Measurements from ENCODE around the gene SERPINA7.

SERPINA7 gene

DNA sequence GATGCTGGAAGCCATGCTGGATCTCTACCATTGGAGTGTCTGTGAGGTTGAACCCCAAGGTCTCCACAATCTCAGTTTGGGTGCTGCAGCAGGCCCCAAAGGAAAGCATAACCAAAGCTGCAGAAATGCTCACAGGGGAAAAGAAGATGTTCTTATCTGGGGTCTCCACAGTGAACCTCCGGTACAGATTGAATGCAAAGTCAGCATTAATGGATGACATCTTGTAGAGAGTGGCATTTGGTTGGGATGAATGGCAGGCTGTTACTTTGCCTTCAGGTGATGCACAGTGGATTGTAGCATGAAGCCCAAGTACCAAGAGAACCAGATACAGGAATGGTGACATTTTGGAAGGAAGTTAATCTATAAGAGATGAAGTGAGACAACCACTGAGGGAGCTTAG, 1.8 kb downstream of the SERPINA7 start:
- no peak overlapping the region for H3K4me3 ChIP-seq (ENCODE audit: low read depth, low read length)
- TF ChIP-seq, protein P1, sequence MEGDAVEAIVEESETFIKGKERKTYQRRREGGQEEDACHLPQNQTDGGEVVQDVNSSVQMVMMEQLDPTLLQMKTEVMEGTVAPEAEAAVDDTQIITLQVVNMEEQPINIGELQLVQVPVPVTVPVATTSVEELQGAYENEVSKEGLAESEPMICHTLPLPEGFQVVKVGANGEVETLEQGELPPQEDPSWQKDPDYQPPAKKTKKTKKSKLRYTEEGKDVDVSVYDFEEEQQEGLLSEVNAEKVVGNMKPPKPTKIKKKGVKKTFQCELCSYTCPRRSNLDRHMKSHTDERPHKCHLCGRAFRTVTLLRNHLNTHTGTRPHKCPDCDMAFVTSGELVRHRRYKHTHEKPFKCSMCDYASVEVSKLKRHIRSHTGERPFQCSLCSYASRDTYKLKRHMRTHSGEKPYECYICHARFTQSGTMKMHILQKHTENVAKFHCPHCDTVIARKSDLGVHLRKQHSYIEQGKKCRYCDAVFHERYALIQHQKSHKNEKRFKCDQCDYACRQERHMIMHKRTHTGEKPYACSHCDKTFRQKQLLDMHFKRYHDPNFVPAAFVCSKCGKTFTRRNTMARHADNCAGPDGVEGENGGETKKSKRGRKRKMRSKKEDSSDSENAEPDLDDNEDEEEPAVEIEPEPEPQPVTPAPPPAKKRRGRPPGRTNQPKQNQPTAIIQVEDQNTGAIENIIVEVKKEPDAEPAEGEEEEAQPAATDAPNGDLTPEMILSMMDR (conservative IDR thresholded peaks at IDR 0.05; ENCODE audit: low read depth, low read length), result no peak
- no peak for DNase-seq (ENCODE audit: low read depth)

DNA sequence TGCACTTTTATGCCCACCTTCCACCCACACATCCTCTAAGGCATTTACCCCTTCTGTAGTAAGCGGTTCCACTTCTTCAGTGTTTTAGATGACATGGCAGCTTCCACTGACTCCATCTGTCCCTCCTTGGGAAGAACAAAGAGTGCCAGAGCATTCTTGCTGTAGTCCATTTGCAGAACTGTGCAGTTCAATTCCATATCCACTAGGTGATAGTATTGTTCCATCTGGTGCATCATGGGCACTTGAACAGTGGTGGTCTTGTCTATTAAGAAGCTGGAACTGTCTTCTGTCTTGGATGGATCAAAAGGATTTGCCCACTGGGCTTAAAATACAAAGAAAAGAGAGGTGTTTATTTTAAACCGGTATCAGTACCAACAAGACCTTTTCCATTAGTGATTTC, 3.5 kb downstream of the SERPINA7 start:
- TF ChIP-seq, protein P1 (conservative IDR thresholded peaks at IDR 0.05; ENCODE audit: low read depth, low read length), result peak; percentile 59
- H3K4me3 ChIP-seq (ENCODE audit: low read depth, low read length), result no peak overlapping the region
- peak; percentile 30 for DNase-seq (ENCODE audit: low read depth)

DNA sequence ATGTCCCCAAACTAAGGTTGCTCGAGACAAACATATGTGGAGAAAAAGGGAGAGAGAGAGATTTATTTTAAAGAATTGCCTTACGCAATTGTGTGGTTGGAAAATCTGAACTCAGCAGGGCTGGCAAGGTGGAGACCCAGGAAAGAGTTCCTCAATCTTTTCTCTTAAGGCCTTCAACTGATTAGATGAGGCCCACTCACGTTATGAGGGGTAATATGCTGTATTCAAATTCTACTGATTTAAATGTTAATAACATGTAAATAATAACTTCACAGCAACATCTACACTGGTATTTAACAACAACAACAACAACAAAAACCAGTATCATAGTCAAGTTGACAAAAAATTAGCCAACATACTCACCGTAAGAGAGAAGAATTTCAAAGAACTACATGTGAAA, 14.6 kb downstream of the SERPINA7 start:
- no peak for DNase-seq (ENCODE audit: low read depth)
- H3K4me3 ChIP-seq (ENCODE audit: low read depth, low read length), result no peak overlapping the region
- TF ChIP-seq, protein P1 (conservative IDR thresholded peaks at IDR 0.05; ENCODE audit: low read depth, low read length), result no peak

DNA sequence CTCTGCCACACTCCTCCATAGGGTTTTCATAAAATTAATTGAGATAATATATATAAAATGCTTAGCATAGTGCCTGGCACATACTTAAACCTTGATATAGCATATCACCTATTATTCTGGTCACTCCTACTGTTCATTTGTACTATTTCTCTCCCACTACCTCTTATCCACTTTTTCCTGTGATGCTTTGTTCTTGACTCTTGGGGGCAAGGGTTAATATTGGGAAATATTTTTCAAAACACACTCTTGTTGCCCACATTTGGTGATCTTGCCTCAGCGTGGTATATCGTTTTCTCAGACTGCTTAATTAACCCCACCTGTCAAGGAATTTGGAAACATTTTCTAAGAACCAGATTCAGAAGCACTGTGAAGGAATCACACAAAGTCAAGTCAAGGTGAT, 16.3 kb downstream of the SERPINA7 start:
- TF ChIP-seq, protein P1 (conservative IDR thresholded peaks at IDR 0.05; ENCODE audit: low read depth, low read length), result no peak
- DNase-seq (ENCODE audit: low read depth), result no peak
- H3K4me3 ChIP-seq (ENCODE audit: low read depth, low read length), result no peak overlapping the region

DNA sequence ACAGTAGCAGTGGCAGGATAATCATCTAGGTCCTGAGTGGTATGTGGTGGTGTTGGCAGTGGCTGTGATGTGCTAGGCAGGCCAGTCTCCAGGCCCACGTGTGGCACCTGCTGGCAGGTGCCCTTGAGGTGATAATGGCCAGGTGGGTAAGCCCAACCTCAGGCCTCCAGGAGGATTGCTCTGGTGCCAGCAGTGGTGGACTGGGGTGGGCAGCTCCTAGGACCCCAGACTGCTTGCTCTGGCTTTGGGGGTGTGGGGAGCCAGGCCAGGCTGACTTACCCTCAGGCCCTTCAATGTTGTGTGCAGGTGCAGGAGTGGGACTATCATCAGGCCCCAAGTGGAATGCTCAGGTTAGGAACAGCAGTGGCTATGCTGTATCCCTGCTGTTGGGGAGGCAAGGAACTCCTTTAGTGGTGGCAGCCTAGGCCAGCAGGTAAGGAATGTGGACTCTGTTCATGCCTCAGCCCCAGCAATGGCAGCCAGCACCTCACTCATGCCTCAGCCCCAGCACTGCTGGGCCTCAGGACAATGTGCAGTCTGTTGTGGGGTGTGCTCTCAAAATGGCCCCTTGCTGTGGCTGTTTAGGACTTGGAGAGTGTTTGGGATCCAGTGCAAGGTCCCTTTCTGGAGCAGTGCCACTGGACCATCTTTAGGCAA, 24.3 kb downstream of the SERPINA7 start:
- DNase-seq (ENCODE audit: low read depth), result no peak
- H3K4me3 ChIP-seq (ENCODE audit: low read depth, low read length), result no peak overlapping the region

DNA sequence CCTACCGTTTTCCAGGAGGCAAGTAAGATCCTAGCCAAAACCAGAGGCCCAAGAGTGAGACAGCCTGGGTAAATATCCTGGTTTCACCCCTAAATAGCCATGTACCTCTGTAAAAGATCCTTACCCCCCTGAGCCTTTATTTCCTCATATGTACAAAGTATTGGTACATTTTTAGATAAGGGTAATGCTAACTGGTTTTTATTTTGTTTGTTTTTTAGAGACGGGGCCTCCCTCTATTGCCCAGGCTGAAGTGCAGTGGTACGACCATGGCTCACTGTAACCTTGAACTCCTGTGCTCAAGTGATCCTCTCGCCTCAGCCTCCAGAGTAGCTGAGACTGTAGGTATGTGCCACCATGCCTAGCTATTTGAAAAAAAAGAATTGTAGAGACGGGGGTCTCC, 29.4 kb downstream of the SERPINA7 start:
- H3K4me3 ChIP-seq (ENCODE audit: low read depth, low read length), result no peak overlapping the region
- DNase-seq (ENCODE audit: low read depth), result no peak
- TF ChIP-seq, protein P1 (conservative IDR thresholded peaks at IDR 0.05; ENCODE audit: low read depth, low read length), result no peak

More for the DNA sequence above, 24.3 kb downstream of the SERPINA7 start:
- TF ChIP-seq, protein P1 (conservative IDR thresholded peaks at IDR 0.05; ENCODE audit: low read depth, low read length), result no peak

DNA sequence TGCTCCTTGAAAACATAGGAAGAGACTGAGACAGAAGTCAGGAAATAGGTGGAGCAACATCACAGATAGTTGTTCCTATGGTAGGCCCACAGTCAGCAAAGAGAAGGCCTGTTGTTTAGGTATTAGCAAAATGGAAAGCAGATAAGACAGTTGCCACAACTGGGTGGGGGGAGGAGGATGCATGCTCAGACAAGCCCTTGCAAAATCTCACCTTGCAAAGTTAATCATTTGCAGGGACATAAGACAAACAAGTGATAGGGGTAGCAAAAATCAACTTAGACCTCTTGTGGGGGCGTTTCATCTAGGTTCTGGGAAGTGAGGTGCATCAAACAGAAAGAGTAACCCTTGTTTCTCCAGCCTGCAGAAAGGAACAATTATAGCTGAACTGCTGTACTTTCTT, 30.7 kb downstream of the SERPINA7 start:
- TF ChIP-seq, protein P1 (conservative IDR thresholded peaks at IDR 0.05; ENCODE audit: low read depth, low read length), result no peak
- no peak overlapping the region for H3K4me3 ChIP-seq (ENCODE audit: low read depth, low read length)
- no peak for DNase-seq (ENCODE audit: low read depth)
